A549 (cell line): Measurements from ENCODE around the gene RELL2. TPM values are rescaled to one million over a fixed set of nuclear protein-coding genes. Genes with fewer than 3 reads are reported as not detected.

Experiments
- ATAC-seq, 2 experiments: fragments of 200-7000 bp in 1 of 2; fragments of >200 bp in 1 of 2; cut with Nextera tagmentation in 1 of 2; cut with Tn5 transposase in 1 of 2; 3 replicates each; pipeline versions ENCODE4 v1.8.0 to v1.9.1; 2018 to 2020; ENCODE audit warnings: mild to moderate bottlenecking in 1 of 2, moderate library complexity in 1 of 2
- CTCF ChIA-PET: fragments of 300-600 bp; sonication (Branson Sonifier 250); formaldehyde crosslinking; extraction: SDS; loops from one replicate; lab custom pipeline; 2021; ENCODE audit warnings: antibody characterized with exemption, inconsistent platforms; lab: Yijun Ruan, JAX
- POLR2A ChIA-PET: fragments of 350-600 bp; formaldehyde crosslinking; extraction: SDS; loops from one replicate; lab custom pipeline; 2021; ENCODE audit warnings: antibody characterized with exemption, inconsistent platforms; lab: Yijun Ruan, JAX
- DNase-seq, 2 experiments: peaks; one replicate each; pipeline versions ENCODE4 v3.0.0 to v3.0.0-alpha.2; 2011 to 2016; ENCODE audit warnings: low read depth in 1 of 2, low spot score in 1 of 2
- FAIRE-seq: peaks from 2 replicates; lab custom pipeline; 2011; peaks lifted over from hg19 to GRCh38; lab: Jason Lieb, UNC
- H3K27ac ChIP-seq, 2 experiments: fragments of >200 bp; sonication (Bioruptor Twin); formaldehyde crosslinking; 3 replicates each; pipeline ENCODE4 v1.5.1; 2016 to 2017
- H3K4me1 ChIP-seq: fragments of >200 bp; sonication (Bioruptor Twin); formaldehyde crosslinking; 3 replicates; pipeline ENCODE4 v1.6.1; 2016
- H3K4me2 ChIP-seq: fragments of >200 bp; sonication (Bioruptor Twin); formaldehyde crosslinking; 3 replicates; pipeline ENCODE4 v1.6.1; 2016
- H3K4me3 ChIP-seq: fragments of >200 bp; sonication (Bioruptor Twin); formaldehyde crosslinking; 3 replicates; pipeline ENCODE4 v1.5.1; 2016
- H3K9me3 ChIP-seq: fragments of >200 bp; sonication (Bioruptor Twin); formaldehyde crosslinking; 3 replicates; pipeline ENCODE4 v1.6.1; 2016
- CEBPB ChIP-seq, 2 experiments: fragments of >200 bp in 1 of 2; sonication (Bioruptor Twin) in 1 of 2; formaldehyde crosslinking in 1 of 2; IDR thresholded peaks; 2 replicates each; pipeline ENCODE4 v1.6.1; 2012 to 2016
- EHF ChIP-seq: fragments of 250-450 bp; sonication (Bioruptor Pico); IDR thresholded peaks from 2 replicates; pipeline ENCODE4 v1.5.0; 2020; ENCODE audit warnings: mild to moderate bottlenecking
- EHMT2 ChIP-seq: fragments of 200-600 bp; sonication (generic); IDR thresholded peaks from 2 replicates; pipeline ENCODE4 v1.6.1; 2016; ENCODE audit warnings: antibody characterized with exemption, low read depth, mild to moderate bottlenecking, moderate library complexity
- EP300 ChIP-seq, 2 experiments: fragments of >200 bp; sonication (Bioruptor Twin); formaldehyde crosslinking; IDR thresholded peaks; 2 replicates in 1 of 2; 3 replicates in 1 of 2; pipeline ENCODE4 v1.6.1; 2016 to 2017
- FOXS1 ChIP-seq: fragments of 250-450 bp; sonication (Bioruptor Pico); IDR thresholded peaks from 2 replicates; pipeline ENCODE4 v1.5.0; 2020; ENCODE audit warnings: mild to moderate bottlenecking, moderate library complexity
- HOXB13 ChIP-seq: fragments of 250-450 bp; sonication (Bioruptor Pico); IDR thresholded peaks from 2 replicates; pipeline ENCODE4 v1.5.0; 2020; ENCODE audit warnings: low read depth, mild to moderate bottlenecking, moderate library complexity
- JUN ChIP-seq, 2 experiments: fragments of >200 bp; sonication (Bioruptor Twin); formaldehyde crosslinking; IDR thresholded peaks; 2 replicates in 1 of 2; 3 replicates in 1 of 2; pipeline ENCODE4 v1.6.1; 2016 to 2017
- JUNB ChIP-seq: fragments of >200 bp; sonication (Bioruptor Twin); formaldehyde crosslinking; IDR thresholded peaks from 2 replicates; pipeline ENCODE4 v1.6.1; 2016
- KDM1A ChIP-seq: fragments of 200-600 bp; sonication (generic); IDR thresholded peaks from 2 replicates; pipeline ENCODE4 v1.6.1; 2016; ENCODE audit warnings: low read depth, mild to moderate bottlenecking
- KDM5A ChIP-seq: fragments of 200-600 bp; sonication (generic); IDR thresholded peaks from 2 replicates; pipeline ENCODE4 v1.6.1; 2016; ENCODE audit warnings: antibody characterized with exemption, mild to moderate bottlenecking
- MYC ChIP-seq: IDR thresholded peaks from 2 replicates; pipeline ENCODE4 v1.6.1; 2012; ENCODE audit warnings: mild to moderate bottlenecking, inconsistent platforms, low read length, improper control_type of control experiment, borderline replicate concordance
- NFE2L2 ChIP-seq: fragments of 150-350 bp; conservative IDR thresholded peaks from 2 replicates; pipeline ENCODE4 v1.6.1; 2014; ENCODE audit warnings: low read length
- NR3C1 ChIP-seq: fragments of >200 bp; sonication (Bioruptor Twin); formaldehyde crosslinking; IDR thresholded peaks from 3 replicates; pipeline ENCODE4 v1.6.1; 2017
- PBX3 ChIP-seq: IDR thresholded peaks from 2 replicates; pipeline ENCODE4 v1.6.1; 2012
- POLR2A ChIP-seq: IDR thresholded peaks from 2 replicates; pipeline ENCODE4 v1.6.1; 2012; ENCODE audit warnings: mild to moderate bottlenecking, low read length
- RFX5 ChIP-seq: fragments of 450-650 bp; IDR thresholded peaks from 2 replicates; pipeline ENCODE4 v1.7.1; 2014; ENCODE audit warnings: antibody characterized with exemption, mild to moderate bottlenecking, moderate library complexity
- RNF2 ChIP-seq: fragments of 200-600 bp; sonication (generic); IDR thresholded peaks from 2 replicates; pipeline ENCODE4 v1.6.1; 2016; ENCODE audit warnings: low read depth, mild to moderate bottlenecking, antibody characterized with exemption, moderate library complexity, borderline replicate concordance
- TP53 ChIP-seq: fragments of 250-450 bp; sonication (Bioruptor Pico); IDR thresholded peaks from 2 replicates; pipeline ENCODE4 v1.5.0; 2021; ENCODE audit warnings: mild to moderate bottlenecking, moderate library complexity
- WGBS: methylation state at CpG from one replicate; pipeline ENCODE4 v1.1.6; 2017; ENCODE audit errors: missing lambda C conversion rate; 5-methylcytosine and 5-hydroxymethylcytosine counted together
- polyA plus RNA-seq, 4 experiments: library from polyadenylated mRNA; depleted of rRNA in 3 of 4; stranded (reverse); fragments of >200 nt; fragmentation: RNase III in 1 of 4; extraction: RNeasy Plus Mini Kit Qiagen cat#74134 plus additional on column Dnase treatment in 1 of 4; gene quantifications; 2 replicates in 3 of 4; 3 replicates in 1 of 4; pipeline ENCODE4 v1.2.3, GENCODE V29; 2011 to 2017
- small RNA-seq, 6 experiments: library from RNA; depleted of rRNA; stranded (forward); fragments of <200 nt; gene quantifications; one replicate each; pipeline ENCODE3, GENCODE V24; 2012

Gene RELL2
- polyA plus RNA-seq, 2 of the 4 experiments (the other 2 are of a cell fraction): 3.6 to 6.5 TPM

- FAIRE-seq (no peak), ATAC-seq (no peak), DNase-seq (no peak)
- H3K9me3 ChIP-seq: no peaks in the 10 kb centered on the region
- TF ChIP-seq EHF (CRISPR knock-in tag) (no peak), PBX3 (no peak), JUNB (no peak)
- ChIA-PET CTCF (interaction anchor here (0.9 to 7.5 kb wide), 9 partner anchors 10 to 286 kb away, joined by 3 to 63 read pairs (median 6); partner anchors contain the start of genes PCDH1 and RNF14), POLR2A (no interaction called here)
- no peak overlapping the region for H3K4me3 ChIP-seq
- no peak overlapping the region for H3K4me2 ChIP-seq
- H3K4me1 ChIP-seq: peaks cover 24% of the 10 kb centered on the region
- no peak overlapping the region for H3K27ac ChIP-seq
Measured at GRCh38 chr5:141683596-141684141, 46.9 kb downstream of the RELL2 start.

- ChIA-PET POLR2A (no interaction called here), CTCF (interaction anchor here (1.4 to 7.5 kb wide), 4 partner anchors 8 to 193 kb away, joined by 3 to 63 read pairs (median 26); partner anchors contain the start of gene PCDH1)
- Histone ChIP-seq H3K4me3 (no peak overlapping the region), H3K4me2 (no peak overlapping the region), H3K9me3 (no peaks in the 10 kb centered on the region), H3K27ac (no peak overlapping the region), H3K4me1 (peaks cover 23% of the 10 kb centered on the region)
- TF ChIP-seq HOXB13: no peak
- no peak for TF ChIP-seq RNF2
- no peak for TF ChIP-seq RFX5
- TF ChIP-seq NR3C1: no peak
- TF ChIP-seq JUN (IDR thresholded peaks at IDR 0.05): no peak
- TF ChIP-seq KDM1A: no peak
- no peak for TF ChIP-seq POLR2A
- TF ChIP-seq EHMT2: no peak
- TF ChIP-seq FOXS1 (CRISPR knock-in tag): no peak
- no peak for TF ChIP-seq JUNB
- no peak for TF ChIP-seq KDM5A
- FAIRE-seq (no peak), DNase-seq (no peak), ATAC-seq (no peak)
- 97% methylated on average over 1 of the region's 1 CpG for WGBS
Measured at GRCh38 chr5:141685591-141685990, 48.8 kb downstream of the RELL2 start.

GRCh38 chr5:141686648-141687416 is 50.0 kb downstream of the RELL2 start:
- no peak overlapping the region for H3K4me2 ChIP-seq
- peaks cover 13% of the 10 kb centered on the region for H3K4me1 ChIP-seq
- no peak overlapping the region for H3K27ac ChIP-seq
- WGBS: 56% methylated on average over 3 of the region's 3 CpGs
- CTCF ChIA-PET: interaction anchor here (0.8 to 2.2 kb wide), 8 partner anchors 15 to 592 kb away, joined by 3 to 12 read pairs (median 3); partner anchors contain the start of genes HDAC3, PCDH1, PCDHB2 and RELL2
- TF ChIP-seq PBX3 (no peak), NFE2L2 (no peak), MYC (no peak), CEBPB (IDR thresholded peaks at IDR 0.05) (no peak), POLR2A (no peak), EP300 (IDR thresholded peaks at IDR 0.05) (no peak), KDM5A (no peak), TP53 (CRISPR knock-in tag) (no peak)
- POLR2A ChIA-PET: no interaction called here
- H3K4me3 ChIP-seq: no peak overlapping the region
- H3K9me3 ChIP-seq: no peaks in the 10 kb centered on the region
- FAIRE-seq (no peak), DNase-seq (no peak), ATAC-seq (no peak)

Small RNAs within 50 kb of the gene (small RNA-seq; reads per million reads assigned to genes)
- 0 reads per million in 6 experiments for gene RPS27AP10

Other genes starting within 250 kb of the RELL2 start
- gene PCDHGB4, start 249.3 kb upstream of the RELL2 start, polyA plus RNA-seq (2011; rRNA removed): 1.4 and 1.5 TPM in 2 replicates
- gene PCDHGB4, start 249.3 kb upstream of the RELL2 start, polyA plus RNA-seq (2017; fragmentation: RNase III; extraction: RNeasy Plus Mini Kit Qiagen cat#74134 plus additional on column Dnase treatment): 0.90 to 1.6 TPM (median 1.1 TPM) in 3 replicates
- gene PCDHGA8, start 244.4 kb upstream of the RELL2 start, polyA plus RNA-seq (2011; rRNA removed): 0.08 and 0.11 TPM in 2 replicates
- 0.03 to 0.04 TPM (median 0.04 TPM) in 3 replicates for gene PCDHGA8, start 244.4 kb upstream of the RELL2 start, polyA plus RNA-seq (2017; fragmentation: RNase III; extraction: RNeasy Plus Mini Kit Qiagen cat#74134 plus additional on column Dnase treatment)
- gene PCDHGB5, start 239.1 kb upstream of the RELL2 start, polyA plus RNA-seq (2011; rRNA removed): 2.6 and 3.2 TPM in 2 replicates
- gene PCDHGB5, start 239.1 kb upstream of the RELL2 start, polyA plus RNA-seq (2017; fragmentation: RNase III; extraction: RNeasy Plus Mini Kit Qiagen cat#74134 plus additional on column Dnase treatment): 1.9 to 2.8 TPM (median 2.5 TPM) in 3 replicates
- gene PCDHGA9, start 234.2 kb upstream of the RELL2 start, polyA plus RNA-seq (2011; rRNA removed): 0.22 and 0.40 TPM in 2 replicates
- gene PCDHGA9, start 234.2 kb upstream of the RELL2 start, polyA plus RNA-seq (2017; fragmentation: RNase III; extraction: RNeasy Plus Mini Kit Qiagen cat#74134 plus additional on column Dnase treatment): 0.01 to 0.09 TPM (median 0.03 TPM) in 3 replicates
- 0.21 and 0.30 TPM in 2 replicates for gene PCDHGB6, start 229.0 kb upstream of the RELL2 start, polyA plus RNA-seq (2011; rRNA removed)
- 0.08 to 0.09 TPM (median 0.09 TPM) in 3 replicates for gene PCDHGB6, start 229.0 kb upstream of the RELL2 start, polyA plus RNA-seq (2017; fragmentation: RNase III; extraction: RNeasy Plus Mini Kit Qiagen cat#74134 plus additional on column Dnase treatment)
- 0.04 and 0.08 TPM in 2 replicates for gene PCDHGA10, start 224.0 kb upstream of the RELL2 start, polyA plus RNA-seq (2011; rRNA removed)
- gene PCDHGA10, start 224.0 kb upstream of the RELL2 start, polyA plus RNA-seq (2017; fragmentation: RNase III; extraction: RNeasy Plus Mini Kit Qiagen cat#74134 plus additional on column Dnase treatment): 0.01 TPM in 1 of 3 replicates, not detected in the others
- gene PCDHGB7, start 219.3 kb upstream of the RELL2 start, polyA plus RNA-seq (2011; rRNA removed): 0.14 and 0.16 TPM in 2 replicates
- 0.03 to 0.06 TPM (median 0.05 TPM) in 3 replicates for gene PCDHGB7, start 219.3 kb upstream of the RELL2 start, polyA plus RNA-seq (2017; fragmentation: RNase III; extraction: RNeasy Plus Mini Kit Qiagen cat#74134 plus additional on column Dnase treatment)
- gene PCDHGA11, start 215.9 kb upstream of the RELL2 start, polyA plus RNA-seq (2011; rRNA removed): 0.05 and 0.10 TPM in 2 replicates
- 0.01 TPM in 1 of 3 replicates, not detected in the others for gene PCDHGA11, start 215.9 kb upstream of the RELL2 start, polyA plus RNA-seq (2017; fragmentation: RNase III; extraction: RNeasy Plus Mini Kit Qiagen cat#74134 plus additional on column Dnase treatment)
- 0.05 and 0.07 TPM in 2 replicates for gene PCDHGA12, start 206.5 kb upstream of the RELL2 start, polyA plus RNA-seq (2011; rRNA removed)
- 0.03 TPM in 1 of 3 replicates, not detected in the others for gene PCDHGA12, start 206.5 kb upstream of the RELL2 start, polyA plus RNA-seq (2017; fragmentation: RNase III; extraction: RNeasy Plus Mini Kit Qiagen cat#74134 plus additional on column Dnase treatment)
- gene PCDHGC3, start 161.0 kb upstream of the RELL2 start, polyA plus RNA-seq (2011; rRNA removed): 1.6 and 1.9 TPM in 2 replicates
- gene PCDHGC3, start 161.0 kb upstream of the RELL2 start, polyA plus RNA-seq (2017; fragmentation: RNase III; extraction: RNeasy Plus Mini Kit Qiagen cat#74134 plus additional on column Dnase treatment): 4.9 to 5.3 TPM (median 5.2 TPM) in 3 replicates
- 0.06 and 0.07 TPM in 2 replicates for gene PCDHGC4, start 152.0 kb upstream of the RELL2 start, polyA plus RNA-seq (2011; rRNA removed)
- gene PCDHGC4, start 152.0 kb upstream of the RELL2 start, polyA plus RNA-seq (2017; fragmentation: RNase III; extraction: RNeasy Plus Mini Kit Qiagen cat#74134 plus additional on column Dnase treatment): 0.03 TPM in 1 of 3 replicates, not detected in the others
- gene PCDHGC5, start 147.9 kb upstream of the RELL2 start, polyA plus RNA-seq (2011; rRNA removed): 0.08 TPM in 1 of 2 replicates, not detected in the other
- 0.03 TPM in 1 of 3 replicates, not detected in the others for gene PCDHGC5, start 147.9 kb upstream of the RELL2 start, polyA plus RNA-seq (2017; fragmentation: RNase III; extraction: RNeasy Plus Mini Kit Qiagen cat#74134 plus additional on column Dnase treatment)
- 53.4 and 82.2 TPM in 2 replicates for gene DIAPH1, start 18.0 kb upstream of the RELL2 start, polyA plus RNA-seq (2011; rRNA removed)
- gene DIAPH1, start 18.0 kb upstream of the RELL2 start, polyA plus RNA-seq (2017; fragmentation: RNase III; extraction: RNeasy Plus Mini Kit Qiagen cat#74134 plus additional on column Dnase treatment): 57.4 to 59.8 TPM (median 59.4 TPM) in 3 replicates
- 67.3 and 80.0 TPM in 2 replicates for gene HDAC3, start 148 bp upstream of the RELL2 start, polyA plus RNA-seq (2011; rRNA removed)
- 51.1 to 56.9 TPM (median 51.7 TPM) in 3 replicates for gene HDAC3, start 148 bp upstream of the RELL2 start, polyA plus RNA-seq (2017; fragmentation: RNase III; extraction: RNeasy Plus Mini Kit Qiagen cat#74134 plus additional on column Dnase treatment)
- gene FCHSD1, start 14.4 kb downstream of the RELL2 start, polyA plus RNA-seq (2011; rRNA removed): 11.0 and 12.2 TPM in 2 replicates
- gene FCHSD1, start 14.4 kb downstream of the RELL2 start, polyA plus RNA-seq (2017; fragmentation: RNase III; extraction: RNeasy Plus Mini Kit Qiagen cat#74134 plus additional on column Dnase treatment): 10.1 to 14.5 TPM (median 14.0 TPM) in 3 replicates
- 3.0 and 4.5 TPM in 2 replicates for gene ARAP3, start 45.2 kb downstream of the RELL2 start, polyA plus RNA-seq (2011; rRNA removed)
- 5.1 to 6.9 TPM (median 6.6 TPM) in 3 replicates for gene ARAP3, start 45.2 kb downstream of the RELL2 start, polyA plus RNA-seq (2017; fragmentation: RNase III; extraction: RNeasy Plus Mini Kit Qiagen cat#74134 plus additional on column Dnase treatment)
- gene PCDH1, start 241.4 kb downstream of the RELL2 start, polyA plus RNA-seq (2011; rRNA removed): 2.9 and 3.9 TPM in 2 replicates
- gene PCDH1, start 241.4 kb downstream of the RELL2 start, polyA plus RNA-seq (2017; fragmentation: RNase III; extraction: RNeasy Plus Mini Kit Qiagen cat#74134 plus additional on column Dnase treatment): 0.41 to 0.57 TPM (median 0.41 TPM) in 3 replicates